ENCODE results near the gene KIAA0753. TPM values are rescaled to one million over a fixed set of nuclear protein-coding genes. Genes with fewer than 3 reads are reported as not detected.

KIAA0753 gene
- total and polyA plus RNA-seq, 2 donors, result 8.5 to 23.7 TPM

DNA sequence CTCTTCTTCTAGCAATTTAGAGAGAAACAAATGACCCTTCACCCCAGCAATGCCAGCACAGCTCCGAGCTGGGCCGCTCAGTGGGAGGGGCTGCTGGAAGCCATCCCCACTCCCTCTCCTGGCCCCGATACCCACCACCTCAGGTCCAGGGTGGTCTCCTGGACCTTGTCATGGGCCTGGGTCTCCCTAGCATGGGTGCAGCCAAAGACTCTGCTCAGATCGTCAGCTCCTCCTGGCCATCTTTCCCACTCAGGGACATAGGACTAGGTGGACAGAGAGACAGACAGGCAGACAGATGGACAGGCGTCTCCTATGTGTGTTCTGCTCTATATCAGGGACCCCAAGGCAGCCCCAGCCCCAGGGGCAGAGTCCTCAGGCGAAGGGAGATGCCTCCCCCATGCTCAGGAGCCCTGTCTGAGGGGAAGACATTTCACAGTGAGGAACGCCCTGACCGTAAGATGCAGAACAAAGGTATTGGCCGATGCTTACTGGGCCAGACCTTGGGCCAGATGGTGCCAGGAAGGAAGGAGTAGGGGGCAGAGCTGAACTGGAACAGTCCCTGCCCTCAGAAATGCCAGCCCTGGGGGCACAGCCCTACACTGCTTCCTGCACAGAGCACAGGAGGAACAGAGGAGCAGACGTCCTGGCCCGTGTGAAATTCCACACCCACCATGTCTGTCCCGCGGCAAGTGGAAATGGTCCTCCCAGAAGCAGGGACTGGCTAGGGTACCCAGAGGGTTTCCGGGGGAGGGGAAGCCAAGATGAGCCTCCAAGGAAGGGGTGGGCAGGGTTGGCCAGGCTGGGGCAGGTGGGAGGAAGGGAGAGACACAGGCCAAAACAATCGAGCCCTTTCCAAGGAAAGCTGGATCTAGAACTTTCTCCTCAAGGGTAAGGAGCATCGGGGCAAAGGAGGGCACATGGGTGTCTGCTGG is 97.2 kb downstream of the KIAA0753 start:
- Histone ChIP-seq H3K4me1 (ENCODE audit: insufficient read depth) (no peaks in the 10 kb centered on the region), H3K27ac (ENCODE audit: low read depth) (no peak overlapping the region), H3K4me3 (ENCODE audit: low read depth, low read length) (no peak overlapping the region), H3K36me3 (ENCODE audit: insufficient read depth) (no peaks in the 10 kb centered on the region)
- 77% methylated on average over 16 of the region's 16 CpGs for whole genome bisulfite sequencing
- no peak for DNase-seq (ENCODE audit: extremely low spot score)

DNA sequence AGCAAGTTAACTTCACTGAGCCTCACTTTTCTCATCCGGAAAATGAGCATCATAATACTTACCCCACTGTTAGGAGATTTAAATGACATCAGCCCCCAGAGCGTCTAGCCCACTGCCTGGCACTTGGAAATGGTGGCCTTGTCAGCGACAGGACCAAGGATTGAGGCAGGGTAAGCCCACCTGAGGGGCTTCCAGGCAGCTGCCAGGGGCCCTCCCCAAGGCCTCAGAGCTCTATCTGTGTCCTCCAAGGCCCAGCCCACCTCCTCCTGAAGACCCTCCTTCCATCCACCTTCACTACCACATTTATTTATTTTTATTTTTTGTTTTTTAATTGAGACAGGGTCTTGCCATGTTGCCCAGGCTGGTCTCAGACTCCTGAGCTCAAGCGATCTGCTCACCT is 97.9 kb downstream of the KIAA0753 start:
- 86% methylated on average over 4 of the region's 4 CpGs for WGBS
- no peak overlapping the region for H3K27ac ChIP-seq (ENCODE audit: low read depth)
- no peak for DNase-seq (ENCODE audit: extremely low spot score)
- no peaks in the 10 kb centered on the region for H3K36me3 ChIP-seq (ENCODE audit: insufficient read depth)
- no peaks in the 10 kb centered on the region for H3K4me1 ChIP-seq (ENCODE audit: insufficient read depth)
- H3K4me3 ChIP-seq (ENCODE audit: low read depth, low read length), result no peak overlapping the region

DNA sequence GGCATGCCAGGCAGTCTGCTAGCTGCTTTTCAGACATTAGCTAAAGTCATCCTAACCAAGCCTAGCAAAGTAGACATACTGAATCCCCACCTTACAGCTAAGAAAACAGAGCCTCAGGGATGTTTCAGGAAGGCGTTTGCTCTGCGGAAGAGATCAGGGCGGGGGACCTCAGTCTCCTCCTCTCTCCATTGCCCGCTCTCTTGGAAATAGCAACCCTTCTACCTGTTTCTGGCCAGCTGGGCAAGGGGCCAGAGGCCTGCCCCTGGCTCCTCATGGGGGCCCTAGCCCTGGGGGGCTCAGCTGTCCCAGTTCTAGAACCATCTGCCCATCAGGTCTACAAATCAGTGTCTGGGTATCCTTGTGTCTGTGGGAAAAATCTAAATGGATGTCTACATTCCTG is 98.6 kb downstream of the KIAA0753 start:
- Histone ChIP-seq H3K4me1 (ENCODE audit: insufficient read depth) (no peaks in the 10 kb centered on the region), H3K27ac (ENCODE audit: low read depth) (no peak overlapping the region), H3K4me3 (ENCODE audit: low read depth, low read length) (no peak overlapping the region), H3K36me3 (ENCODE audit: insufficient read depth) (no peaks in the 10 kb centered on the region)
- no peak for DNase-seq (ENCODE audit: extremely low spot score)
- WGBS, result 78% methylated on average over 4 of the region's 4 CpGs

GRCh38 chr17:6539871-6540270 is 100.6 kb downstream of the KIAA0753 start:
- no peak for DNase-seq (ENCODE audit: extremely low spot score)

DNA sequence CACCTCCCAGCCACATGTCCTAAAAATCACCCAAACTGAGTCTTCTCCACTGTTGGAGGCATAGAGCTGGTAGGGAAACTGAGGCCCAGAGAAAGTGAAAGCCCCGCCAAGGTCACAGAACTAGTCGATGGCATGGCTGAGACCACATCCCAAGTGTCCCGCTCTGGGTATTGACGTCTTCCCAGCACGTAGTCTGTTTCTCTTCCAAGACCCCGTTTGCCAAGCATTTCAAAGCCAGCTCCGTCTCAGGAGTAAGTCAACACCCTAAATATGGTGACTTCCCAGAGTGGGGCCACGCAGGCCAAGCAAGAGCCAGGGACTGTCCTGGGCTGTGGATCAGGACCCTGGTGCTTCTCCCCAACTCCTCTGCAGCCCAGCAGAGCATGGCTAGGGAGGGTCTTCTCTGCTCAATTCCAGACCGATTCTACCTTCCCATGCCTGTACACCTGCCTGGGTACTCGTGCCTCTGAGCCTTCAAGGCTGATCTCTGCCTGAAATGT is 103.9 kb downstream of the KIAA0753 start:
- no peak overlapping the region for H3K4me3 ChIP-seq (ENCODE audit: low read depth, low read length)
- no peak for DNase-seq (ENCODE audit: extremely low spot score)
- H3K27ac ChIP-seq (ENCODE audit: low read depth), result no peak overlapping the region
- H3K36me3 ChIP-seq (ENCODE audit: insufficient read depth), result no peaks in the 10 kb centered on the region
- 85% methylated on average over 10 of the region's 10 CpGs for WGBS
- H3K4me1 ChIP-seq (ENCODE audit: insufficient read depth), result no peaks in the 10 kb centered on the region

More at GRCh38 chr17:6539871-6540270, 100.6 kb downstream of the KIAA0753 start:
- WGBS, result 71% methylated on average over 3 of the region's 3 CpGs
- no peaks in the 10 kb centered on the region for H3K36me3 ChIP-seq (ENCODE audit: insufficient read depth)
- no peak overlapping the region for H3K4me3 ChIP-seq (ENCODE audit: low read depth, low read length)
- H3K27ac ChIP-seq (ENCODE audit: low read depth), result no peak overlapping the region
- no peaks in the 10 kb centered on the region for H3K4me1 ChIP-seq (ENCODE audit: insufficient read depth)

DNA sequence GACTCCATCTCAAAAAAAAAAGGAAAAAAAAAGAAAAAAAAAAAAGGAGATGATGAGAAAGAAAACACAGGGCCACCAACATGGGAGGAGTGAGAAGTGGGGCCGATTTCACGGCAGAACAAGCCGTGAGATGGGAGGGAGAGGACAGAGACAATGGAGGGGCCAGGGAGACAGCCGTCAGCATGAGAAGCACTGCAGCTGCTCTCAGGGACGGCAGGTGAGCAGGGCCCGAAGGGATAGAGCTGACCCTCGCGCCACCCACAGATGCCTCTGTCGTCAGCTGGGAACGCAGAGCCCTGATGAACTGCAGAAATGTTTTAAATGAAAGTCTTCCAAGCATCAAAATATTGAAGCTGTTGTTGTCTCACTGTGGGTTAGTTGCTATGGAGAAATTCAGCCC is 104.5 kb downstream of the KIAA0753 start:
- H3K27ac ChIP-seq (ENCODE audit: low read depth), result no peak overlapping the region
- WGBS, result 63% methylated on average over 10 of the region's 10 CpGs
- DNase-seq (ENCODE audit: extremely low spot score), result no peak
- H3K4me3 ChIP-seq (ENCODE audit: low read depth, low read length), result no peak overlapping the region
- no peaks in the 10 kb centered on the region for H3K4me1 ChIP-seq (ENCODE audit: insufficient read depth)
- no peaks in the 10 kb centered on the region for H3K36me3 ChIP-seq (ENCODE audit: insufficient read depth)

- no peak overlapping the region for H3K27ac ChIP-seq (ENCODE audit: low read depth)
- DNase-seq (ENCODE audit: extremely low spot score), result no peak
Observed at GRCh38 chr17:6534846-6535514, 105.5 kb downstream of the KIAA0753 start.

GRCh38 chr17:6532441-6532885 is 108.0 kb downstream of the KIAA0753 start:
- Histone ChIP-seq H3K4me1 (ENCODE audit: insufficient read depth) (no peaks in the 10 kb centered on the region), H3K27ac (ENCODE audit: low read depth) (no peak overlapping the region), H3K36me3 (ENCODE audit: insufficient read depth) (no peaks in the 10 kb centered on the region), H3K4me3 (ENCODE audit: low read depth, low read length) (no peak overlapping the region)
- no peak for DNase-seq (ENCODE audit: extremely low spot score)
- 58% methylated on average over 5 of the region's 5 CpGs for WGBS

More at GRCh38 chr17:6534846-6535514, 105.5 kb downstream of the KIAA0753 start:
- Histone ChIP-seq H3K36me3 (ENCODE audit: insufficient read depth) (no peaks in the 10 kb centered on the region), H3K4me1 (ENCODE audit: insufficient read depth) (no peaks in the 10 kb centered on the region), H3K4me3 (ENCODE audit: low read depth, low read length) (no peak overlapping the region)
- WGBS, result 72% methylated on average over 3 of the region's 3 CpGs

- H3K27ac ChIP-seq (ENCODE audit: low read depth), result no peak overlapping the region
- H3K4me3 ChIP-seq (ENCODE audit: low read depth, low read length), result no peak overlapping the region
- DNase-seq (ENCODE audit: extremely low spot score), result no peak
- WGBS, result 85% methylated on average over 7 of the region's 7 CpGs
- no peaks in the 10 kb centered on the region for H3K36me3 ChIP-seq (ENCODE audit: insufficient read depth)
- no peaks in the 10 kb centered on the region for H3K4me1 ChIP-seq (ENCODE audit: insufficient read depth)
Observed at GRCh38 chr17:6531575-6531974, 108.9 kb downstream of the KIAA0753 start.

- Histone ChIP-seq H3K4me3 (ENCODE audit: low read depth, low read length) (no peak overlapping the region), H3K36me3 (ENCODE audit: insufficient read depth) (no peaks in the 10 kb centered on the region), H3K27ac (ENCODE audit: low read depth) (no peak overlapping the region), H3K4me1 (ENCODE audit: insufficient read depth) (no peaks in the 10 kb centered on the region)
- WGBS, result 82% methylated on average over 5 of the region's 5 CpGs
- no peak for DNase-seq (ENCODE audit: extremely low spot score)
Observed at GRCh38 chr17:6530324-6530920, 110.1 kb downstream of the KIAA0753 start.

DNA sequence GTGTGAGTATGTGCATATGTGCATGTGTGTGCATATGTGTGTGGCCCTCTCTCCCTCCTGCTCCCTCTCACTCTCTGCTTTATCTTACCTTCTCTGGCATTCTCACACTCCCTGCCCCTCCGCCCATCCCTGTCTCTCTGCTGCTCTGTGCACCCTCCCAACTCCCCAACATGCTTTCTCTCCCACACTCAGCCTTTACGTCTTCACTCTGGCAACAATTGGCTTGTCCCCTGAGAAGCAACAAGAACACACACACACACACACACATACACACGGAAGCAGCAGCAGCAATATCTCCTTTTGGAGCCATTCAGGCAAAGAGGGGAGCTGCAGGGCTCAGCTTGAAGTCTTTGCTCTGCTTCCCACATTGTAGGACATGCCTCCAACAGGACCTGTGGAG is 112.0 kb downstream of the KIAA0753 start:
- Histone ChIP-seq H3K36me3 (ENCODE audit: insufficient read depth) (no peaks in the 10 kb centered on the region), H3K4me1 (ENCODE audit: insufficient read depth) (no peaks in the 10 kb centered on the region), H3K27ac (ENCODE audit: low read depth) (no peak overlapping the region), H3K4me3 (ENCODE audit: low read depth, low read length) (no peak overlapping the region)
- no peak for DNase-seq (ENCODE audit: extremely low spot score)
- 68% methylated on average over 3 of the region's 3 CpGs for WGBS
